ENCODE data around the gene SHISA9.

- TF ChIP-seq CTCF (IDR thresholded peaks at IDR 0.05) (no peak), POLR2A (IDR thresholded peaks at IDR 0.05) (no peak)
Measured at GRCh38 chr16:12906765-12907516, 5.5 kb downstream of the SHISA9 start.
